Measurements from ENCODE around the gene PPP2R3A.

- TF ChIP-seq CTCF (IDR thresholded peaks at IDR 0.05; ENCODE audit: low read length) (no peak), EZH2 (IDR thresholded peaks at IDR 0.05; ENCODE audit: borderline replicate concordance, low read length) (no peak)
These were observed 145.0 kb downstream of the PPP2R3A start for GRCh38 chr3:136110481-136110880.
